ENCODE data around the gene PJA2.

- TF ChIP-seq, protein P1, sequence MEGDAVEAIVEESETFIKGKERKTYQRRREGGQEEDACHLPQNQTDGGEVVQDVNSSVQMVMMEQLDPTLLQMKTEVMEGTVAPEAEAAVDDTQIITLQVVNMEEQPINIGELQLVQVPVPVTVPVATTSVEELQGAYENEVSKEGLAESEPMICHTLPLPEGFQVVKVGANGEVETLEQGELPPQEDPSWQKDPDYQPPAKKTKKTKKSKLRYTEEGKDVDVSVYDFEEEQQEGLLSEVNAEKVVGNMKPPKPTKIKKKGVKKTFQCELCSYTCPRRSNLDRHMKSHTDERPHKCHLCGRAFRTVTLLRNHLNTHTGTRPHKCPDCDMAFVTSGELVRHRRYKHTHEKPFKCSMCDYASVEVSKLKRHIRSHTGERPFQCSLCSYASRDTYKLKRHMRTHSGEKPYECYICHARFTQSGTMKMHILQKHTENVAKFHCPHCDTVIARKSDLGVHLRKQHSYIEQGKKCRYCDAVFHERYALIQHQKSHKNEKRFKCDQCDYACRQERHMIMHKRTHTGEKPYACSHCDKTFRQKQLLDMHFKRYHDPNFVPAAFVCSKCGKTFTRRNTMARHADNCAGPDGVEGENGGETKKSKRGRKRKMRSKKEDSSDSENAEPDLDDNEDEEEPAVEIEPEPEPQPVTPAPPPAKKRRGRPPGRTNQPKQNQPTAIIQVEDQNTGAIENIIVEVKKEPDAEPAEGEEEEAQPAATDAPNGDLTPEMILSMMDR (conservative IDR thresholded peaks at IDR 0.05 in 1 of 2, IDR thresholded peaks at IDR 0.05 in 1 of 2; ENCODE audit: low read depth in 1 of 2, low read length in 2 of 2): no peak
- no peak for TF ChIP-seq EZH2 (IDR thresholded peaks at IDR 0.05; ENCODE audit: low read length, missing control alignments)
These were observed 1.9 kb upstream of the PJA2 start for GRCh38 chr5:109411627-109412026.

Data from fibroblast of lung (primary cell).